ENCODE measurements around the gene TELO2. TPM values are rescaled to one million over a fixed set of nuclear protein-coding genes. Genes with fewer than 3 reads are reported as not detected.

TELO2 gene
- total and polyA plus RNA-seq, 2 donors (not counting 1 experiment from before 2014, with no cell fraction given): 6.3 to 10.9 TPM

DNA sequence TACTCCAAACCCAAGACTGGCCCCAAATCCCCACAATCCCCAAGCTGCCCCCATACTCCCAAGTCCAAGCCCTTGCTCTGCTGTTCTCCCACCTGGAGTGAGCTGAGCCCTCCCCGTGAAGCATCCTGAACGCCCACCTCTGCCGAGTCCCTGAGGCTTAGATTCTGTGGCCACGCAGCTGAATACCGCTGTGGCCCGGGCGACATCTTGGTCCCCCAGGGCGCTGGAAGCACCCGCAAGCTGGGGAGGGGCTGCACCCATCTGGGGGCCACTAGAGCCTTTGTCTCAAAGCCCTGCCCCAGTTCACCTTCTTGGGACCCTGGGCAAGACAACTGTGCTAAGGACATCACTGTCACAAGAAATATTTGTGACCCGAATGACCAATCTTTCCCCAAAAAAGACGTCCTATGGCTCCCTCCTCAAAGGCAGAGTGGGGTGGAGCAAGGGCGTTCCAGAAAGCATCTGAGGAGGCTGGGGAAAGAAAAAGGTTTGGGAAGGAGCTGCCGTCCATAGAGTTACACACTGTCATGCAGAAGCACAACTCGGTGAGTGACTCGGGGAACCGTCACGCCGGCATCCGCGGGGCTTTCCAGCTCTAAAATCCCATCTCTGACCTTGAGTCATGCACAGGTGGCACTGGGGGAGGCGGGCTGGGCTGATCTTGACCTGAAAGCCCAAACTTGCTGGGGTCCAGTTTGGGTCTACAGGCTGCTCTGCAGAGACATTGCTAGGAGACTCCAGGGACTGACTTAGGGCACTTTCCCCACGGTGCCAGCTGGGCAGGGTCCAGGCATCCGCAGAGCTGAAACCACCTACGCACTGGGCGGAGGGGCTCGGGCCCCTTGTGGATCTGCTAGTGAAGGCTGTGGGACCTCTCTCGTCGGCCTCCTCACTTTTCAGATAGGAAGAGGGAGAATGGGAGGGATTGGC lies 11.0 kb upstream of the TELO2 start:
- H2AFZ ChIP-seq (ENCODE audit: low read length): no peak overlapping the region
- H3K4me2 ChIP-seq (ENCODE audit: extremely low read depth, insufficient read depth, low read length): no peak overlapping the region
- no peaks in the 10 kb centered on the region for H3K36me3 ChIP-seq (ENCODE audit: control insufficient read depth, insufficient read depth, low read length)
- no peaks in the 10 kb centered on the region for H3K4me1 ChIP-seq (ENCODE audit: control insufficient read depth, extremely low read depth, insufficient read depth, low read length)
- no peak overlapping the region for H3K27ac ChIP-seq (ENCODE audit: insufficient read depth, low read length)
- H3K27me3 ChIP-seq (ENCODE audit: control insufficient read depth, insufficient read depth, low read length): peaks cover 2% of the 10 kb centered on the region
- no peak overlapping the region for H3K9ac ChIP-seq (ENCODE audit: insufficient read depth, low read length)
- no peaks in the 10 kb centered on the region for H3K79me2 ChIP-seq (ENCODE audit: control insufficient read depth, insufficient read depth, low read length)
- peak in 1 of 2 donors; percentile 64 for DNase-seq (ENCODE audit: low read depth in 2 of 2)
- no peak for TF ChIP-seq EZH2 (IDR thresholded peaks at IDR 0.05; ENCODE audit: low read length, missing control alignments)
- TF ChIP-seq, protein P1, sequence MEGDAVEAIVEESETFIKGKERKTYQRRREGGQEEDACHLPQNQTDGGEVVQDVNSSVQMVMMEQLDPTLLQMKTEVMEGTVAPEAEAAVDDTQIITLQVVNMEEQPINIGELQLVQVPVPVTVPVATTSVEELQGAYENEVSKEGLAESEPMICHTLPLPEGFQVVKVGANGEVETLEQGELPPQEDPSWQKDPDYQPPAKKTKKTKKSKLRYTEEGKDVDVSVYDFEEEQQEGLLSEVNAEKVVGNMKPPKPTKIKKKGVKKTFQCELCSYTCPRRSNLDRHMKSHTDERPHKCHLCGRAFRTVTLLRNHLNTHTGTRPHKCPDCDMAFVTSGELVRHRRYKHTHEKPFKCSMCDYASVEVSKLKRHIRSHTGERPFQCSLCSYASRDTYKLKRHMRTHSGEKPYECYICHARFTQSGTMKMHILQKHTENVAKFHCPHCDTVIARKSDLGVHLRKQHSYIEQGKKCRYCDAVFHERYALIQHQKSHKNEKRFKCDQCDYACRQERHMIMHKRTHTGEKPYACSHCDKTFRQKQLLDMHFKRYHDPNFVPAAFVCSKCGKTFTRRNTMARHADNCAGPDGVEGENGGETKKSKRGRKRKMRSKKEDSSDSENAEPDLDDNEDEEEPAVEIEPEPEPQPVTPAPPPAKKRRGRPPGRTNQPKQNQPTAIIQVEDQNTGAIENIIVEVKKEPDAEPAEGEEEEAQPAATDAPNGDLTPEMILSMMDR (conservative IDR thresholded peaks at IDR 0.05 in 1 of 2, IDR thresholded peaks at IDR 0.05 in 1 of 2; ENCODE audit: low read depth in 1 of 2, low read length in 2 of 2): no peak
- H3K9me3 ChIP-seq (ENCODE audit: control insufficient read depth, insufficient read depth, low read depth, low read length): no peaks in the 10 kb centered on the region
- no peak overlapping the region for H3K4me3 ChIP-seq (replicated peaks in 1 of 4; ENCODE audit: control extremely low read depth in 1 of 4, insufficient read depth in 1 of 4, low read depth in 3 of 4, low read length in 4 of 4)
- no peaks in the 10 kb centered on the region for H4K20me1 ChIP-seq (ENCODE audit: control insufficient read depth, extremely low read depth, insufficient read depth, low read length)

DNA sequence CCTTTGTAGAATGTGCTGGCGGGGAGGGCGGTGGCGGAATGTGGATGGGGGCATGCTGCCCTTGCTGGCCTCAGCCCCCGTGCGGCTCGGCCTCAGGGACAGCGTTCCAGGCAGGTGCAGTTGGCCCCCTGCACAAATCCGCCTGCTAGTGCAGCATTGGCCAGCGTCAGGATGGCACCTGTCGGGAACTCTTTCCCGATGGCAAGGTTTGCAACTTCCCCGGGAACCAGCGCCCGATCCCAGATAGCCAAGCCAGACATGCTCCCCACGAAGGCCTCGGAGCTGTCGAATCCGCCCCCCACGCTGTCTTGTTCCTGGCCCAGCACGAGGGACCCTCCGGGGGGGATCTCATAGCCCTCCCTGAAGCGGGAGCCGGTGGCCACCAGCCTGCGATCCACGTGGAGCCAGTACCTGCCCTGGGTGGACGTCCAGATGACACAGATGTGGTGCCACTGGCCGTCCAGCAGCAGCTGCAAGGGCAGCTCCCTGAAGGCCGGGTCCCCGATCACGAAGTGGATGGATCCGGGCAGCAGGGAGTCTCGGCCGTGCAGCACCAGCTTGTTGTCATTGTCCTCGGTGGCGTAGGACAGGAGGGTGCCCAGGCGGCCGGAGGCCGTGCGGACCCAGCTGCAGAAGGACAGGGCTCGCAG lies 7.2 kb upstream of the TELO2 start:
- no peak overlapping the region for H3K4me3 ChIP-seq (replicated peaks in 1 of 4; ENCODE audit: control extremely low read depth in 1 of 4, insufficient read depth in 1 of 4, low read depth in 3 of 4, low read length in 4 of 4)
- DNase-seq (ENCODE audit: low read depth in 2 of 2): no peak
- no peak overlapping the region for H3K4me2 ChIP-seq (ENCODE audit: extremely low read depth, insufficient read depth, low read length)
- no peaks in the 10 kb centered on the region for H3K4me1 ChIP-seq (ENCODE audit: control insufficient read depth, extremely low read depth, insufficient read depth, low read length)
- H3K79me2 ChIP-seq (ENCODE audit: control insufficient read depth, insufficient read depth, low read length): no peaks in the 10 kb centered on the region
- no peak overlapping the region for H2AFZ ChIP-seq (ENCODE audit: low read length)
- H3K9me3 ChIP-seq (ENCODE audit: control insufficient read depth, insufficient read depth, low read depth, low read length): no peaks in the 10 kb centered on the region
- H3K36me3 ChIP-seq (ENCODE audit: control insufficient read depth, insufficient read depth, low read length): no peaks in the 10 kb centered on the region
- no peaks in the 10 kb centered on the region for H4K20me1 ChIP-seq (ENCODE audit: control insufficient read depth, extremely low read depth, insufficient read depth, low read length)
- H3K9ac ChIP-seq (ENCODE audit: insufficient read depth, low read length): no peak overlapping the region
- peaks cover 2% of the 10 kb centered on the region for H3K27me3 ChIP-seq (ENCODE audit: control insufficient read depth, insufficient read depth, low read length)
- no peak overlapping the region for H3K27ac ChIP-seq (ENCODE audit: insufficient read depth, low read length)
- TF ChIP-seq EZH2 (IDR thresholded peaks at IDR 0.05; ENCODE audit: low read length, missing control alignments): no peak

DNA sequence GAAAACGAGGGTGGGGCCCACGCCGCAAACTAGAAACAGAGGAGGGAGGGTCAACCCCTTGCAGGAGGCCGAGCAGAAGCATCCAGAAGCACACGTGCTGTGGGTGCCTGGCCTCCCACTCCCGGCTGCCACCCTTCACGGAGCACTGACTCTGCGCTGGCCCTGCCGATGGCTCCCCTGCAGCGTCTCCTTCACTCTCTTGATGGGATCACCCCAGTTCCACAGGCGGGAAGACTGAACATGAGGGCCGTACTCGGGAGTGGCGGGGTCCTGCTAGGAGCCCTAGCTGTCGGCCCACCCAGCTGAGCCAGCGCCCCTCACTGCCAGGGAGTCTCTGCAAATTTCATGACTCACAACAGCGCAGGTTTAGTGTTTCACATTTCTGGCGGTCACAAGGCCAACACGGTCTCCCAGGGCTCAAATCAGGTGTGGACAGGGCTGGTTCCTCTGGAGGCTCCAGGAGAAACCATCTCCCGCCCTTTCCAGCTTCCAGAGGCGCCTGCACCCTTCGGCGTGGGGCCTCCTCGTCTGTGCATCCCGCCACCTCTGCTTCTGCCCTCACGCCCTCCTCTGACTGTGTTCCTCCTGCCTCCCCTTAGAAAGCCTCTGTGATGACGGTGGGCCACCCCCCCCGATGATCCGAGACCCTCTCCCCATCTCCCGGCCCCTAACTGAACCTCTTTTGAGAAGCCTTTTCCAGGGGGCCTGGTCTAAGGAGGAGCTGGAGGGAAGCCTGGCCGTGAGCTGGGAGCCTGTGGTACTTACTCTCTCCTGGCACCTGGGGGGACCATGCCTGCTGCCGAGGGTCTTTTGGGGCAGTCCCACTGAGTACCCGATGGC lies 6.4 kb upstream of the TELO2 start:
- Histone ChIP-seq H3K79me2 (ENCODE audit: control insufficient read depth, insufficient read depth, low read length) (no peaks in the 10 kb centered on the region), H4K20me1 (ENCODE audit: control insufficient read depth, extremely low read depth, insufficient read depth, low read length) (no peaks in the 10 kb centered on the region), H3K27me3 (ENCODE audit: control insufficient read depth, insufficient read depth, low read length) (peaks cover 2% of the 10 kb centered on the region), H3K9me3 (ENCODE audit: control insufficient read depth, insufficient read depth, low read depth, low read length) (no peaks in the 10 kb centered on the region), H3K4me3 (replicated peaks in 1 of 4; ENCODE audit: control extremely low read depth in 1 of 4, insufficient read depth in 1 of 4, low read depth in 3 of 4, low read length in 4 of 4) (no peak overlapping the region), H3K4me2 (ENCODE audit: extremely low read depth, insufficient read depth, low read length) (no peak overlapping the region), H3K4me1 (ENCODE audit: control insufficient read depth, extremely low read depth, insufficient read depth, low read length) (no peaks in the 10 kb centered on the region), H3K36me3 (ENCODE audit: control insufficient read depth, insufficient read depth, low read length) (no peaks in the 10 kb centered on the region), H2AFZ (ENCODE audit: low read length) (no peak overlapping the region), H3K27ac (ENCODE audit: insufficient read depth, low read length) (no peak overlapping the region), H3K9ac (ENCODE audit: insufficient read depth, low read length) (no peak overlapping the region)
- TF ChIP-seq EZH2 (IDR thresholded peaks at IDR 0.05; ENCODE audit: low read length, missing control alignments): no peak
- TF ChIP-seq, protein P1 (conservative IDR thresholded peaks at IDR 0.05 in 1 of 2, IDR thresholded peaks at IDR 0.05 in 1 of 2; ENCODE audit: low read depth in 1 of 2, low read length in 2 of 2): no peak
- DNase-seq (ENCODE audit: low read depth in 2 of 2): no peak
